GM12872 (cell line): ENCODE results near the gene NCR3LG1.
A peak's percentile ranks its signal among the peaks of the same experiment; 100 is the strongest.

Source experiments
- TF ChIP-seq, protein P1 (sequence below): IDR thresholded peaks from 3 replicates; pipeline ENCODE4 v1.5.1; 2011; ENCODE audit warnings: low read depth, mild to moderate bottlenecking, low read length, moderate library complexity; ENCODE audit not compliant: insufficient read depth

Gene NCR3LG1, protein sequence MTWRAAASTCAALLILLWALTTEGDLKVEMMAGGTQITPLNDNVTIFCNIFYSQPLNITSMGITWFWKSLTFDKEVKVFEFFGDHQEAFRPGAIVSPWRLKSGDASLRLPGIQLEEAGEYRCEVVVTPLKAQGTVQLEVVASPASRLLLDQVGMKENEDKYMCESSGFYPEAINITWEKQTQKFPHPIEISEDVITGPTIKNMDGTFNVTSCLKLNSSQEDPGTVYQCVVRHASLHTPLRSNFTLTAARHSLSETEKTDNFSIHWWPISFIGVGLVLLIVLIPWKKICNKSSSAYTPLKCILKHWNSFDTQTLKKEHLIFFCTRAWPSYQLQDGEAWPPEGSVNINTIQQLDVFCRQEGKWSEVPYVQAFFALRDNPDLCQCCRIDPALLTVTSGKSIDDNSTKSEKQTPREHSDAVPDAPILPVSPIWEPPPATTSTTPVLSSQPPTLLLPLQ

DNA sequence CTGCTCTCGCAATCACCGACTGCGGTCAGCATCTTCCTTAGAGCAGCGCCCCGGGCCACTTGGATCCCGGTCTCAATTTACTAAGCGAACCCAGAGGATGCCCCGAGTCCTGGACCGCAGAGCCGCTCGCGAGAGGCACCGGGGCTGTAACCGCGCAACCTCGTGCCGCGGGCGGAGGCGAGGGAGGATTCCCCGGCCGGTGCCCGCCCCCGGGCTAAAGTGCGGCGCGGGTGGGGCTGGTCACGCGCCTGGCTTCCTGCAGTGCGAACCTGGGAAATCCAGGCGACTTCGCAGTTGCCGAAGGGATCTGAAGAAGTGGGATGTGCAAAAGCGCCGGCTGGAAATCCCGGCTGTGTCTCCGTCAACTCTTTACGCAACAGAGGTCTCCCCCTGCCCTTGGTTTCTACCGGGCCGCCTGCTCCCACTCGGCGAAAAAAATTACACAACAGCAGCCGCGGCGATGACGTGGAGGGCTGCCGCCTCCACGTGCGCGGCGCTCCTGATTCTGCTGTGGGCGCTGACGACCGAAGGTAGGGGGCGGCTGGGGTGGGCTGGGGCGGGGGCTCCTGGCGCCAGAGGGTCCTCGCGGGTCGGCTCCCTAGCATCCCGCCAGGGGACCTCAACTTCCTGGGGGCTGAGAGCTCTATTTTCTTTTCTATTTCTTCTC is at the start of gene NCR3LG1:
TSS of gene NCR3LG1 (plus strand) at position 291 of the 667 bp plus-strand sequence. CDS start at position 461, 170 bp downstream.
- TF ChIP-seq, protein P1, sequence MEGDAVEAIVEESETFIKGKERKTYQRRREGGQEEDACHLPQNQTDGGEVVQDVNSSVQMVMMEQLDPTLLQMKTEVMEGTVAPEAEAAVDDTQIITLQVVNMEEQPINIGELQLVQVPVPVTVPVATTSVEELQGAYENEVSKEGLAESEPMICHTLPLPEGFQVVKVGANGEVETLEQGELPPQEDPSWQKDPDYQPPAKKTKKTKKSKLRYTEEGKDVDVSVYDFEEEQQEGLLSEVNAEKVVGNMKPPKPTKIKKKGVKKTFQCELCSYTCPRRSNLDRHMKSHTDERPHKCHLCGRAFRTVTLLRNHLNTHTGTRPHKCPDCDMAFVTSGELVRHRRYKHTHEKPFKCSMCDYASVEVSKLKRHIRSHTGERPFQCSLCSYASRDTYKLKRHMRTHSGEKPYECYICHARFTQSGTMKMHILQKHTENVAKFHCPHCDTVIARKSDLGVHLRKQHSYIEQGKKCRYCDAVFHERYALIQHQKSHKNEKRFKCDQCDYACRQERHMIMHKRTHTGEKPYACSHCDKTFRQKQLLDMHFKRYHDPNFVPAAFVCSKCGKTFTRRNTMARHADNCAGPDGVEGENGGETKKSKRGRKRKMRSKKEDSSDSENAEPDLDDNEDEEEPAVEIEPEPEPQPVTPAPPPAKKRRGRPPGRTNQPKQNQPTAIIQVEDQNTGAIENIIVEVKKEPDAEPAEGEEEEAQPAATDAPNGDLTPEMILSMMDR = no peak

DNA sequence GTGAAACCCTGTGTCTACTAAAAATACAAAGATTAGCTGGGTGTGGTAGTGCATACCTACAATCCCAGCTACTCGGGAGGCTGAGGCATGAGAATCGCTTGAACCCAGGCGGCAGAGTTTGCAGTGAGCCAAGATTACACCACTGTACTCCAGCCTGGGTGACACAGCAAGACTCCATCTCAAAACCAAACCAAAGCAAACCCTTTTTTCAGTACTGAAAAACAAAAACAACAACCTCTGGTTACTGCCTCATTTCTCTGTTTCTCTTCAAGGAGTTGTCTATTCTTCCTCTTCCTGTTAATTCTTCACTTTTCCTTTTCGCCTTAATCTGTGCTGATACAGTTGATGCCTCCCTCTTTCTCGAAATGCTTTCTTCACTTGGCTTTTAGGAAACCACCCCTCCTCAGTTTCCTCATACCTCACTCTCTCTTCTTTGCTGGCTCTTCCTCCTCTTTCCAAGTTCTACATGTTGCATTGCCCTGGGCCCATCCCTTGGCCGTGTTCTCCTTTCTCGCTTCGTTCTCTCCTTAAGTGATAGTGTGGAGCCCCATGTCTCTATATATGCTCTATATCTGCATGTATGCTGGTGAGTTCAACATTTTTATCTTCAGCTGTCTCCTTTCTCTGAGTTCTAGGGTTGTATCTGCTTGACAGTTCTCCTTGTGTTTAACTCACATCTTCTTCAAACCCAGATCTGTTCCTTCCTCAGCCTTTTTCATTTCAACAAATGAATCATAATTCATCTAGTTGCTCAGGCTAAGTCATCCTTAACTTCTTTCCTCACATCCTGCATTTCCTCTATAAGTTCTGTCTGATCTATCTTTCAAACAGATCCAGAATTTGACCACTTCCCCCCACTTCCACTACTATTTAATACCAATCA is 38.0 kb upstream of the NCR3LG1 start:
- TF ChIP-seq, protein P1 = no peak

DNA sequence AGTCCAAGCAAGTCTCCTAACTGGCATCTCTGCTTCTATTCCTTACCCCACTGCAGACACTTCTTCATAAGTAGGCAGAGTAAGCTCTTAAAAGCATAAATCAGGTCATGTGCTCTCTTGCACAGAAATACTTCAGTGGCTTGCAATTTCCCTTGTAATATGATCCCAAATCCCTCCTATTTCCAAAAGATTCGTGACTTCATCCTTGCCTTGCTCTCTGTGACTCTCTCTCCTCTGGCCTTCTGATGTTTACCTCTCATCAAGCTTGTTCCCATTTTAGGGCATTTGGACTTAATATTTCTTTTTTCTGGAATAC is 37.4 kb upstream of the NCR3LG1 start:
- TF ChIP-seq, protein P1 = no peak

DNA sequence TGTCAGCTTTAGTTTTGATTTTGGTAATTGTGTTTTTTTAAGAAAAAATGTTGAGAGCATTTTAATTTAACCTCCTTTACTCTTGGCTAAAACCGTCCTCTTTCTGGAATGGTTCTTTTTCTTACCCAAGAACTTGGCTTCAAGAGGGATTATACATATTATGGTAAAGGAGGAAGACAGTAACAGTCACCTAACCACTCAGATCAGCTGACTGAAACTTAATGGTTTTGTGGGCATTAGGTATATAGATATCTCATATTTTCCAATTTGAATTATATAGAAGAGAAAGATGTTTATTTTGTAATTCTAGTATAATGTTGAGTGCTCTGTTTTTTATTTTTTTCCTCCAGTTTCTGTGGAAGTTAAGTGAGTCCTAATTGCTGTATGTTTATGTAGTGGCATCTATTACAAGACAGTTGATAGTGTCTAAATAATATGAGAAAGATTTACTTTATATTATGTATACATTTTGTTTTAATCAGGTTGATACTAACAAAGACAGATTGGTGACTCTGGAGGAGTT is 36.6 kb upstream of the NCR3LG1 start:
- TF ChIP-seq, protein P1 = no peak

DNA sequence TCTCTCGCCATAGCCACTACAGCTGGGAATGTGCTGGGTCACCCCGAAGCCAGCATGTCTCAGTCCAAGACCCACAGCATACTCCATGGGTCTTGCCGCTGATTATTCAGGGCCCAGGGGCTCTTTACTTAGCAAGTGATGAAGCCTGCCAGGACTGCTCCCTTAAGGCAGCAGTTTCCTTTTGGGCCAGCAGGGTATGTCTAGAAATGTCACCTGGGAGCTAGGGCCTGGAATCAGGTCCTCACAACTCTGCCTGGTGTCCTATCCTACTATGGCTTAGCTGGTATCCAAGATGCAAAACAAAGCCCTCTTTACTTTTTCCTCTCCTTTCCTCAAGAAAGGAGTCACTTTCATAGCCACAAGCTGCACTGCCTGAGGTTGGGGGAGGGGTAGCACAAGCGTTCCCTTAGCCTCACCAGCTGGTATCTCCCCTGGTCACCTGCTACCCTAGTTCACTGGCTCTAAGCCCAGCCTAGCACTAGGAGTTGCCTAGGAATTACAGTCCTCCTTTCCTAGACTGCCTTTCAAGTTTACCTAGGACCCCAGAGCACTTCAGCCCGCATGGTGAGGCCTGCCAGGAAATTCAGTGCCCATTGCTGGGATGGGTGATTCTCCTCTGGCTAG is 22.6 kb upstream of the NCR3LG1 start:
- TF ChIP-seq, protein P1 = 0 out of 3 replicates have a peak, but pooled peaks have one; percentile 11

DNA sequence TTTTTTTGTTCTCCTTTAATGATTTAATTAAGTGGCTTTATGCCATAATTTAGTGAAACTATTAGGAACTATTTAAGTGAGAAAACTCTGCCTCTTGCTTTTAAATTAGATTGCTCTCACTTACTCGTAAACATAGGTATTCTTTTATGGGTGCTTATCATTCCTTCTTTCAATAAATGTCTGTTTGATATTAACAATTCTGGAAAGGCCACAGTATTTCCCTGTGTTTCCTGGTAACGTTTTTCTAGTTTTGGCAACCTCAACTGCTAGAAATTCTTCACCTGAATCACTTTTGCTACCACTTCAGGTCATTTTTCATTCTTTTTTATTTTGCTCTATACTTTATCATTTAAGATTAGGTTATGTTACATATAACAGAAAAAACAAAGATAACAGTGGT is 19.9 kb upstream of the NCR3LG1 start:
- TF ChIP-seq, protein P1 = no peak
